NB4 (cell line): ENCODE results near the gene BPIFB2.

Experiments
- MYC ChIP-seq: IDR thresholded peaks from 2 replicates; pipeline ENCODE4 v1.6.1; 2011; ENCODE audit warnings: low read depth, low read length
- POLR2A ChIP-seq: IDR thresholded peaks from 2 replicates; pipeline ENCODE4 v1.6.1; 2011; ENCODE audit warnings: mild to moderate bottlenecking; ENCODE audit not compliant: insufficient read length; ENCODE audit errors: extremely low read depth
- TF ChIP-seq, protein P1 (sequence below): IDR thresholded peaks from one replicate; pipeline ENCODE4 v1.5.1; 2012; ENCODE audit warnings: low read depth, low read length
- TF ChIP-seq, protein P2 (sequence below): IDR thresholded peaks from 2 replicates; pipeline ENCODE4 v1.6.1; 2011; ENCODE audit warnings: low read depth, low read length

DNA sequence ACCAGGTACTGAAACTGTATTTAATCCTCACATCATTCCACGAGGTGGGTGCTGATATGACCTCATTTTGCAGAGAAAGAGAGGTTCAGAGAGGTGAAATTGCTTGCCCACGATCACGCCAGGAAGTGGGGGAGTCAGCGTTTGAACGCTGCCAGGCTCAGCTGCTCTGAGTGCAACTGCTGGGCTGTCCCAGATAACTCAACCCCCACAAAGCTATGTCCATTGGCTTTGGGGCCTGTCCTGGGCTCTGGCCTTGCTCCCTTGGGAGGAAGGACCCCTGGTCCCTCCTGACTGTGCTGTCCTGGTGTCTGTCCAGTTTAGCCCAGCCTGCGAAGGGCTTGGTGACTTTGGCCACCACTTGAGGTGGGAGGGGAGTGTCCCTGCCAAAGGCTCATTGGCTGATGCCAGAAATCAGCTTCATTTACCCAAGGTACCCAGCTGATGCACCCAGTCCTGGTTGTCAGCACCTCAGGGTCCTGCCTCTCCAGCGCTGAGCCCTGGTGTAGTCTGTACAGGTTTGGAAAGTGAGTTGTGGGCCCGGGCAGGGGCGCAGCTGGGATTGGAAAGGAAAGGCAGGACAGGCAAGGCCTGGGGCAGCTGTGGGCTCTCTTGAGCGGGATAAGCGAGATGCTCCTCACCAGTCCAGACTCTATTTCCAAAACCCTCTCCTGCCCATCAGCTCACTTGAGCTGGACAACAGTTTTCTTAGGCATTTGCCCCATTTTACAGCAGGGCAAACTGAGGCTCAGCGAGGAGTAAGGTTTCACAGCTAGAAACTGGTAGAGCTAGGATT lies 41.7 kb upstream of the BPIFB2 start:
- TF ChIP-seq, protein P1, sequence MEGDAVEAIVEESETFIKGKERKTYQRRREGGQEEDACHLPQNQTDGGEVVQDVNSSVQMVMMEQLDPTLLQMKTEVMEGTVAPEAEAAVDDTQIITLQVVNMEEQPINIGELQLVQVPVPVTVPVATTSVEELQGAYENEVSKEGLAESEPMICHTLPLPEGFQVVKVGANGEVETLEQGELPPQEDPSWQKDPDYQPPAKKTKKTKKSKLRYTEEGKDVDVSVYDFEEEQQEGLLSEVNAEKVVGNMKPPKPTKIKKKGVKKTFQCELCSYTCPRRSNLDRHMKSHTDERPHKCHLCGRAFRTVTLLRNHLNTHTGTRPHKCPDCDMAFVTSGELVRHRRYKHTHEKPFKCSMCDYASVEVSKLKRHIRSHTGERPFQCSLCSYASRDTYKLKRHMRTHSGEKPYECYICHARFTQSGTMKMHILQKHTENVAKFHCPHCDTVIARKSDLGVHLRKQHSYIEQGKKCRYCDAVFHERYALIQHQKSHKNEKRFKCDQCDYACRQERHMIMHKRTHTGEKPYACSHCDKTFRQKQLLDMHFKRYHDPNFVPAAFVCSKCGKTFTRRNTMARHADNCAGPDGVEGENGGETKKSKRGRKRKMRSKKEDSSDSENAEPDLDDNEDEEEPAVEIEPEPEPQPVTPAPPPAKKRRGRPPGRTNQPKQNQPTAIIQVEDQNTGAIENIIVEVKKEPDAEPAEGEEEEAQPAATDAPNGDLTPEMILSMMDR: no peak
- TF ChIP-seq POLR2A (no peak), MYC (no peak; the same call in 1 of the 2 replicates)
- TF ChIP-seq, protein P2, sequence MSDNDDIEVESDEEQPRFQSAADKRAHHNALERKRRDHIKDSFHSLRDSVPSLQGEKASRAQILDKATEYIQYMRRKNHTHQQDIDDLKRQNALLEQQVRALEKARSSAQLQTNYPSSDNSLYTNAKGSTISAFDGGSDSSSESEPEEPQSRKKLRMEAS: no peak
